GM13977 (cell line): ENCODE measurements around the gene LEUTX.

Experiments used
- DNase-seq: peaks from one replicate; pipeline ENCODE4 v3.0.0; 2012; ENCODE audit warnings: low spot score
- CTCF ChIP-seq: IDR thresholded peaks from 2 replicates; pipeline ENCODE4 v1.5.1; 2012; ENCODE audit warnings: mild to moderate bottlenecking, control low read depth; ENCODE audit not compliant: insufficient read depth; ENCODE audit errors: extremely low read depth, missing control alignments
- in situ Hi-C: fragments of 300-500 bp; cut with MboI; formaldehyde crosslinking; loops from one replicate; pipeline ENCODE4 v1.12.0; 2022; ENCODE audit warnings: low sequenced_read_pairs, low pct_unique_long_range_greater_than_20kb, mixed read lengths, inconsistent platforms; ENCODE audit not compliant: unreplicated experiment

Gene LEUTX

GRCh38 chr19:39825093-39825463, 46.4 kb downstream of the LEUTX start:
- in situ Hi-C loops: no loop called here
- no peak for TF ChIP-seq CTCF
- DNase-seq: no peak

- no peak for TF ChIP-seq CTCF
- no peak for DNase-seq
- in situ Hi-C loops: no loop called here
Observed at GRCh38 chr19:39825531-39826076, 47.0 kb downstream of the LEUTX start.

- no peak for DNase-seq
- in situ Hi-C loops: no loop called here
Observed at GRCh38 chr19:39826311-39826945, 47.8 kb downstream of the LEUTX start.

GRCh38 chr19:39827216-39827615, 48.6 kb downstream of the LEUTX start:
- no peak for DNase-seq
- no peak for TF ChIP-seq CTCF
- in situ Hi-C loops: no loop called here

More at GRCh38 chr19:39826311-39826945, 47.8 kb downstream of the LEUTX start:
- TF ChIP-seq CTCF: no peak

- no peak for TF ChIP-seq CTCF
- in situ Hi-C loops: no loop called here
- no peak for DNase-seq
Observed at GRCh38 chr19:39828015-39828653, 49.5 kb downstream of the LEUTX start.

- DNase-seq: no peak
- in situ Hi-C loops: no loop called here
- no peak for TF ChIP-seq CTCF
Observed at GRCh38 chr19:39828654-39829032, 50.0 kb downstream of the LEUTX start.
